GM12878 (cell line): ENCODE measurements around the gene MTHFS. TPM values are rescaled to one million over a fixed set of nuclear protein-coding genes. Genes with fewer than 3 reads are reported as not detected.

Experiments
- ATF7 ChIP-seq: fragments of 450-650 bp; IDR thresholded peaks from 2 replicates; pipeline ENCODE4 v1.6.1; 2016; ENCODE audit warnings: low read depth, mild to moderate bottlenecking
- CEBPB ChIP-seq, 2 experiments: fragments of 150-350 bp in 1 of 2; IDR thresholded peaks; 2 replicates each; pipeline ENCODE4 v1.6.1; 2012 to 2014; ENCODE audit warnings: low read depth in 2 of 2, low read length in 2 of 2, borderline replicate concordance in 1 of 2, inconsistent platforms in 1 of 2
- CHD1 ChIP-seq: IDR thresholded peaks from 2 replicates; pipeline ENCODE4 v1.6.1; 2012; ENCODE audit warnings: low read depth, low read length, improper control_type of control experiment
- CREB1 ChIP-seq: IDR thresholded peaks from 2 replicates; pipeline ENCODE4 v1.6.1; 2012; ENCODE audit warnings: low read depth, mild to moderate bottlenecking, inconsistent platforms
- CREM ChIP-seq: IDR thresholded peaks from 2 replicates; pipeline ENCODE4 v1.6.1; 2014; ENCODE audit warnings: antibody characterized with exemption, low read depth
- LARP7 ChIP-seq: fragments of 450-650 bp; IDR thresholded peaks from 2 replicates; pipeline ENCODE4 v1.6.1; 2017; ENCODE audit warnings: mild to moderate bottlenecking
- MTA3 ChIP-seq: IDR thresholded peaks from 2 replicates; pipeline ENCODE4 v1.6.1; 2012; ENCODE audit warnings: low read length, inconsistent platforms, borderline replicate concordance
- POLR2AphosphoS5 ChIP-seq: IDR thresholded peaks from 2 replicates; pipeline ENCODE4 v1.6.1; 2011; ENCODE audit warnings: mild to moderate bottlenecking, low read length, inconsistent platforms
- RFX5 ChIP-seq: IDR thresholded peaks from 2 replicates; pipeline ENCODE4 v1.6.1; 2011; ENCODE audit warnings: low read depth, low read length, improper control_type of control experiment
- RUNX3 ChIP-seq: IDR thresholded peaks from 2 replicates; pipeline ENCODE4 v1.6.1; 2012; ENCODE audit warnings: low read length, inconsistent platforms
- SMAD1 ChIP-seq: fragments of 450-650 bp; IDR thresholded peaks from 2 replicates; pipeline ENCODE4 v1.6.1; 2018; ENCODE audit warnings: mild to moderate bottlenecking, low read depth; ENCODE audit not compliant: partially characterized antibody
- SMARCA5 ChIP-seq: fragments of 450-650 bp; IDR thresholded peaks from 2 replicates; pipeline ENCODE4 v1.6.1; 2017; ENCODE audit warnings: mild to moderate bottlenecking
- SMC3 ChIP-seq: IDR thresholded peaks from 2 replicates; pipeline ENCODE4 v1.6.1; 2011; ENCODE audit warnings: low read length, improper control_type of control experiment, borderline replicate concordance
- SPI1 ChIP-seq: IDR thresholded peaks from 2 replicates; pipeline ENCODE4 v1.6.1; 2011; ENCODE audit warnings: low read depth, mild to moderate bottlenecking, low read length, moderate library complexity, borderline replicate concordance; ENCODE audit not compliant: insufficient read depth
- ZNF384 ChIP-seq: IDR thresholded peaks from 2 replicates; pipeline ENCODE4 v1.6.1; 2012; ENCODE audit warnings: low read depth, mild to moderate bottlenecking, low read length, improper control_type of control experiment, borderline replicate concordance
- polyA plus RNA-seq, 11 experiments: library from polyadenylated mRNA; depleted of rRNA in 4 of 11; unstranded in 6 of 11; stranded (reverse) in 5 of 11; fragments of >200 nt; fragmentation: Nextera tagmentation in 4 of 11; fragmentation: Illumina TruSeq in 1 of 11; extraction: Ambion mirVana in 4 of 11; extraction: Trizol in 1 of 11; gene quantifications; 1 replicate in 1 of 11; 2 replicates in 10 of 11; pipeline versions ENCODE4 v1.2.1 to v1.2.3, GENCODE V29; 2011 to 2016; ENCODE audit warnings: inconsistent platforms in 2 of 11, missing spikeins in 2 of 11, low read depth in 1 of 11
- total RNA-seq, 4 experiments: library from RNA; depleted of rRNA in 3 of 4; stranded (reverse); fragments of >200 nt in 3 of 4; fragmentation: Illumina TruSeq in 1 of 4; extraction: Trizol in 1 of 4; gene quantifications; 2 replicates each; pipeline versions ENCODE4 v1.2.1 to v1.2.3, GENCODE V29; 2013 to 2021
- TF ChIP-seq, protein P1 (sequence below): fragments of 450-650 bp; conservative IDR thresholded peaks from 2 replicates; pipeline ENCODE4 v1.6.1; 2017; ENCODE audit warnings: mild to moderate bottlenecking, moderate library complexity
- TF ChIP-seq, protein P2 (sequence below): fragments of 450-650 bp; IDR thresholded peaks from 2 replicates; pipeline ENCODE4 v1.6.1; 2017; ENCODE audit warnings: borderline replicate concordance
- TF ChIP-seq, protein P3 (sequence below): fragments of 450-650 bp; IDR thresholded peaks from 2 replicates; pipeline ENCODE4 v1.6.1; 2017; ENCODE audit warnings: mild to moderate bottlenecking, moderate library complexity
- TF ChIP-seq, protein P4 (sequence below), 3 experiments: IDR thresholded peaks in 2 of 3; conservative IDR thresholded peaks in 1 of 3; 2 replicates each; pipeline ENCODE4 v1.5.1; 2011; ENCODE audit warnings: low read depth in 3 of 3, low read length in 3 of 3, mild to moderate bottlenecking in 3 of 3, control low read depth in 2 of 3, moderate library complexity in 2 of 3, inconsistent platforms in 1 of 3, mixed read lengths in 1 of 3; ENCODE audit not compliant: control insufficient read depth in 2 of 3, insufficient read depth in 1 of 3; ENCODE audit errors: extremely low read depth in 1 of 3
- TF ChIP-seq, protein P5 (sequence below): fragments of 450-650 bp; IDR thresholded peaks from 2 replicates; pipeline ENCODE4 v1.6.1; 2017; ENCODE audit warnings: mild to moderate bottlenecking, low read depth, inconsistent platforms; ENCODE audit not compliant: poor library complexity, severe bottlenecking

The MTHFS gene
- total and polyA plus RNA-seq, 10 of the 15 experiments (the other 5 are each of a cell fraction or from before 2014, with no cell fraction given) = 14.0 to 81.9 (median 31.8) TPM

DNA sequence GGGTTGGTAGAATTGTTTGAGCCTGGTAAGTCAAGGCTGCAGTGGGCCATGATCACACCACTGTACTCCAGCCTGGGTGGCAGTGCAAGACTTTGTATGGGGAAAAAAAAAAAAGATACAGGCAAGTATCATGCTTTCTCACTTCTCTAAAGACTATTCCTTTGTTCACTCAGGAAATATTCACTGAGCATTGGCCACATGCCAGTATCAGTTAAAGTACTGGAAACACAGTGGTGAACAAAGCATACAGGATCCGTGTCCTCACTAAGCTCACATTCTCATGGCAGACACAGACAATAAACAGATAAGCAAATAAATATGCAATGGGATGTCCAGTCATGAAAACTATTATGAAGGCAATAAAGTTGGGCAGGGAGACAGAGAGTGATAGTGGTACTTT is 5.1 kb upstream of the MTHFS start (continued):
- TF ChIP-seq SPI1 (peak; percentile 75), SMAD1 (peak; percentile 95), CREB1 (no peak), ATF7 (no peak), CEBPB (IDR thresholded peaks at IDR 0.05; ENCODE audit: borderline replicate concordance in 1 of 2, low read depth in 2 of 2, low read length in 2 of 2) (no peak), RUNX3 (peak; percentile 11; the same call in 1 of the 2 replicates), CHD1 (no peak), SMC3 (no peak), CREM (0 out of 2 replicates have a peak, but pooled peaks have one; percentile 16), MTA3 (0 out of 2 replicates have a peak, but pooled peaks have one; percentile 45), RFX5 (no peak), ZNF384 (peak; percentile 76), POLR2AphosphoS5 (no peak), LARP7 (no peak), SMARCA5 (no peak)
- TF ChIP-seq, protein P1, sequence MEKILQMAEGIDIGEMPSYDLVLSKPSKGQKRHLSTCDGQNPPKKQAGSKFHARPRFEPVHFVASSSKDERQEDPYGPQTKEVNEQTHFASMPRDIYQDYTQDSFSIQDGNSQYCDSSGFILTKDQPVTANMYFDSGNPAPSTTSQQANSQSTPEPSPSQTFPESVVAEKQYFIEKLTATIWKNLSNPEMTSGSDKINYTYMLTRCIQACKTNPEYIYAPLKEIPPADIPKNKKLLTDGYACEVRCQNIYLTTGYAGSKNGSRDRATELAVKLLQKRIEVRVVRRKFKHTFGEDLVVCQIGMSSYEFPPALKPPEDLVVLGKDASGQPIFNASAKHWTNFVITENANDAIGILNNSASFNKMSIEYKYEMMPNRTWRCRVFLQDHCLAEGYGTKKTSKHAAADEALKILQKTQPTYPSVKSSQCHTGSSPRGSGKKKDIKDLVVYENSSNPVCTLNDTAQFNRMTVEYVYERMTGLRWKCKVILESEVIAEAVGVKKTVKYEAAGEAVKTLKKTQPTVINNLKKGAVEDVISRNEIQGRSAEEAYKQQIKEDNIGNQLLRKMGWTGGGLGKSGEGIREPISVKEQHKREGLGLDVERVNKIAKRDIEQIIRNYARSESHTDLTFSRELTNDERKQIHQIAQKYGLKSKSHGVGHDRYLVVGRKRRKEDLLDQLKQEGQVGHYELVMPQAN = no peak
- TF ChIP-seq, protein P2, sequence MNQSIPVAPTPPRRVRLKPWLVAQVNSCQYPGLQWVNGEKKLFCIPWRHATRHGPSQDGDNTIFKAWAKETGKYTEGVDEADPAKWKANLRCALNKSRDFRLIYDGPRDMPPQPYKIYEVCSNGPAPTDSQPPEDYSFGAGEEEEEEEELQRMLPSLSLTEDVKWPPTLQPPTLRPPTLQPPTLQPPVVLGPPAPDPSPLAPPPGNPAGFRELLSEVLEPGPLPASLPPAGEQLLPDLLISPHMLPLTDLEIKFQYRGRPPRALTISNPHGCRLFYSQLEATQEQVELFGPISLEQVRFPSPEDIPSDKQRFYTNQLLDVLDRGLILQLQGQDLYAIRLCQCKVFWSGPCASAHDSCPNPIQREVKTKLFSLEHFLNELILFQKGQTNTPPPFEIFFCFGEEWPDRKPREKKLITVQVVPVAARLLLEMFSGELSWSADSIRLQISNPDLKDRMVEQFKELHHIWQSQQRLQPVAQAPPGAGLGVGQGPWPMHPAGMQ = no peak
- TF ChIP-seq, protein P3, sequence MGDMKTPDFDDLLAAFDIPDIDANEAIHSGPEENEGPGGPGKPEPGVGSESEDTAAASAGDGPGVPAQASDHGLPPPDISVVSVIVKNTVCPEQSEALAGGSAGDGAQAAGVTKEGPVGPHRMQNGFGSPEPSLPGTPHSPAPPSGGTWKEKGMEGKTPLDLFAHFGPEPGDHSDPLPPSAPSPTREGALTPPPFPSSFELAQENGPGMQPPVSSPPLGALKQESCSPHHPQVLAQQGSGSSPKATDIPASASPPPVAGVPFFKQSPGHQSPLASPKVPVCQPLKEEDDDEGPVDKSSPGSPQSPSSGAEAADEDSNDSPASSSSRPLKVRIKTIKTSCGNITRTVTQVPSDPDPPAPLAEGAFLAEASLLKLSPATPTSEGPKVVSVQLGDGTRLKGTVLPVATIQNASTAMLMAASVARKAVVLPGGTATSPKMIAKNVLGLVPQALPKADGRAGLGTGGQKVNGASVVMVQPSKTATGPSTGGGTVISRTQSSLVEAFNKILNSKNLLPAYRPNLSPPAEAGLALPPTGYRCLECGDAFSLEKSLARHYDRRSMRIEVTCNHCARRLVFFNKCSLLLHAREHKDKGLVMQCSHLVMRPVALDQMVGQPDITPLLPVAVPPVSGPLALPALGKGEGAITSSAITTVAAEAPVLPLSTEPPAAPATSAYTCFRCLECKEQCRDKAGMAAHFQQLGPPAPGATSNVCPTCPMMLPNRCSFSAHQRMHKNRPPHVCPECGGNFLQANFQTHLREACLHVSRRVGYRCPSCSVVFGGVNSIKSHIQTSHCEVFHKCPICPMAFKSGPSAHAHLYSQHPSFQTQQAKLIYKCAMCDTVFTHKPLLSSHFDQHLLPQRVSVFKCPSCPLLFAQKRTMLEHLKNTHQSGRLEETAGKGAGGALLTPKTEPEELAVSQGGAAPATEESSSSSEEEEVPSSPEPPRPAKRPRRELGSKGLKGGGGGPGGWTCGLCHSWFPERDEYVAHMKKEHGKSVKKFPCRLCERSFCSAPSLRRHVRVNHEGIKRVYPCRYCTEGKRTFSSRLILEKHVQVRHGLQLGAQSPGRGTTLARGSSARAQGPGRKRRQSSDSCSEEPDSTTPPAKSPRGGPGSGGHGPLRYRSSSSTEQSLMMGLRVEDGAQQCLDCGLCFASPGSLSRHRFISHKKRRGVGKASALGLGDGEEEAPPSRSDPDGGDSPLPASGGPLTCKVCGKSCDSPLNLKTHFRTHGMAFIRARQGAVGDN = no peak
- TF ChIP-seq, protein P4, sequence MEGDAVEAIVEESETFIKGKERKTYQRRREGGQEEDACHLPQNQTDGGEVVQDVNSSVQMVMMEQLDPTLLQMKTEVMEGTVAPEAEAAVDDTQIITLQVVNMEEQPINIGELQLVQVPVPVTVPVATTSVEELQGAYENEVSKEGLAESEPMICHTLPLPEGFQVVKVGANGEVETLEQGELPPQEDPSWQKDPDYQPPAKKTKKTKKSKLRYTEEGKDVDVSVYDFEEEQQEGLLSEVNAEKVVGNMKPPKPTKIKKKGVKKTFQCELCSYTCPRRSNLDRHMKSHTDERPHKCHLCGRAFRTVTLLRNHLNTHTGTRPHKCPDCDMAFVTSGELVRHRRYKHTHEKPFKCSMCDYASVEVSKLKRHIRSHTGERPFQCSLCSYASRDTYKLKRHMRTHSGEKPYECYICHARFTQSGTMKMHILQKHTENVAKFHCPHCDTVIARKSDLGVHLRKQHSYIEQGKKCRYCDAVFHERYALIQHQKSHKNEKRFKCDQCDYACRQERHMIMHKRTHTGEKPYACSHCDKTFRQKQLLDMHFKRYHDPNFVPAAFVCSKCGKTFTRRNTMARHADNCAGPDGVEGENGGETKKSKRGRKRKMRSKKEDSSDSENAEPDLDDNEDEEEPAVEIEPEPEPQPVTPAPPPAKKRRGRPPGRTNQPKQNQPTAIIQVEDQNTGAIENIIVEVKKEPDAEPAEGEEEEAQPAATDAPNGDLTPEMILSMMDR (IDR thresholded peaks at IDR 0.05 in 2 of 3, conservative IDR thresholded peaks at IDR 0.05 in 1 of 3; ENCODE audit: control insufficient read depth in 2 of 3, extremely low read depth in 1 of 3, insufficient read depth in 1 of 3, low read depth in 3 of 3, low read length in 3 of 3) = peak in 1 of 3 experiments; percentile 9; a peak in 1 of 6 replicates
- TF ChIP-seq, protein P5, sequence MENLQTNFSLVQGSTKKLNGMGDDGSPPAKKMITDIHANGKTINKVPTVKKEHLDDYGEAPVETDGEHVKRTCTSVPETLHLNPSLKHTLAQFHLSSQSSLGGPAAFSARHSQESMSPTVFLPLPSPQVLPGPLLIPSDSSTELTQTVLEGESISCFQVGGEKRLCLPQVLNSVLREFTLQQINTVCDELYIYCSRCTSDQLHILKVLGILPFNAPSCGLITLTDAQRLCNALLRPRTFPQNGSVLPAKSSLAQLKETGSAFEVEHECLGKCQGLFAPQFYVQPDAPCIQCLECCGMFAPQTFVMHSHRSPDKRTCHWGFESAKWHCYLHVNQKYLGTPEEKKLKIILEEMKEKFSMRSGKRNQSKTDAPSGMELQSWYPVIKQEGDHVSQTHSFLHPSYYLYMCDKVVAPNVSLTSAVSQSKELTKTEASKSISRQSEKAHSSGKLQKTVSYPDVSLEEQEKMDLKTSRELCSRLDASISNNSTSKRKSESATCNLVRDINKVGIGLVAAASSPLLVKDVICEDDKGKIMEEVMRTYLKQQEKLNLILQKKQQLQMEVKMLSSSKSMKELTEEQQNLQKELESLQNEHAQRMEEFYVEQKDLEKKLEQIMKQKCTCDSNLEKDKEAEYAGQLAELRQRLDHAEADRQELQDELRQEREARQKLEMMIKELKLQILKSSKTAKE = peak; percentile 36
